Cerebellar cortex (tissue), 1 donor: ENCODE data around the gene FKBP3.
"Not testable (repeated sequence)": the region's sequence is repeated elsewhere in the genome, so short reads cannot be mapped to it uniquely, and the experiment has no call there.

Source experiments
- DNase-seq: peaks from one replicate; pipeline ENCODE4 v3.0.0-alpha.2; 2015; ENCODE audit warnings: low spot score

The FKBP3 gene

GRCh38 chr14:45134051-45134958 lies at the start of gene FKBP3:
TSS of gene FKBP3 (minus strand) at chr14:45134481. CDS start at chr14:45134456, 25 bp downstream.
- peak; percentile 100 for DNase-seq

- no peak for DNase-seq
Measured at GRCh38 chr14:45181806-45182205, 47.5 kb upstream of the FKBP3 start.

GRCh38 chr14:45181329-45181728 lies 47.0 kb upstream of the FKBP3 start:
- no peak for DNase-seq

GRCh38 chr14:45177076-45177475 lies 42.8 kb upstream of the FKBP3 start:
- no peak for DNase-seq

- no peak for DNase-seq
Measured at GRCh38 chr14:45169906-45170305, 35.6 kb upstream of the FKBP3 start.

GRCh38 chr14:45156067-45156466 lies 21.8 kb upstream of the FKBP3 start:
- DNase-seq, result no peak

GRCh38 chr14:45150386-45150890 lies 16.2 kb upstream of the FKBP3 start:
- no peak for DNase-seq

GRCh38 chr14:45149602-45150001 lies 15.3 kb upstream of the FKBP3 start:
- no peak for DNase-seq

GRCh38 chr14:45145214-45145613 lies 10.9 kb upstream of the FKBP3 start:
- DNase-seq, result no peak

GRCh38 chr14:45144658-45145057 lies 10.4 kb upstream of the FKBP3 start:
- no peak for DNase-seq

- not testable (repeated sequence) for DNase-seq
Measured at GRCh38 chr14:45142083-45142482, 7.8 kb upstream of the FKBP3 start.

- DNase-seq, result no peak
Measured at GRCh38 chr14:45140661-45141187, 6.4 kb upstream of the FKBP3 start.

- peak; percentile 16 for DNase-seq
Measured at GRCh38 chr14:45136399-45136798, 2.1 kb upstream of the FKBP3 start.

- peak; percentile 99 for DNase-seq
Measured at GRCh38 chr14:45135659-45136395, 1.5 kb upstream of the FKBP3 start, which contains the start of gene FANCM. TSS of gene FANCM (plus strand) at chr14:45135930. CDS start at chr14:45136032, 102 bp downstream.

GRCh38 chr14:45135156-45135555 lies 875 bp upstream of the FKBP3 start:
- DNase-seq, result no peak

- no peak for DNase-seq
Measured at GRCh38 chr14:45133683-45134050, 614 bp downstream of the FKBP3 start.

- DNase-seq, result no peak
Measured at GRCh38 chr14:45128963-45129629, 5.2 kb downstream of the FKBP3 start.

- DNase-seq, result no peak
Measured at GRCh38 chr14:45125754-45126153, 8.5 kb downstream of the FKBP3 start.

- DNase-seq, result no peak
Measured at GRCh38 chr14:45123271-45123670, 11.0 kb downstream of the FKBP3 start.

- no peak for DNase-seq
Measured at GRCh38 chr14:45120096-45120495, 14.2 kb downstream of the FKBP3 start.

GRCh38 chr14:45118594-45118993 lies 15.7 kb downstream of the FKBP3 start:
- no peak for DNase-seq

GRCh38 chr14:45114327-45114726 lies 20.0 kb downstream of the FKBP3 start:
- DNase-seq, result no peak
